ENCODE results near the gene GALNT18. TPM values are rescaled to one million over a fixed set of nuclear protein-coding genes. Genes with fewer than 3 reads are reported as not detected.

GALNT18 gene
- total RNA-seq, 2 experiments from 2014 or later = not detected

DNA sequence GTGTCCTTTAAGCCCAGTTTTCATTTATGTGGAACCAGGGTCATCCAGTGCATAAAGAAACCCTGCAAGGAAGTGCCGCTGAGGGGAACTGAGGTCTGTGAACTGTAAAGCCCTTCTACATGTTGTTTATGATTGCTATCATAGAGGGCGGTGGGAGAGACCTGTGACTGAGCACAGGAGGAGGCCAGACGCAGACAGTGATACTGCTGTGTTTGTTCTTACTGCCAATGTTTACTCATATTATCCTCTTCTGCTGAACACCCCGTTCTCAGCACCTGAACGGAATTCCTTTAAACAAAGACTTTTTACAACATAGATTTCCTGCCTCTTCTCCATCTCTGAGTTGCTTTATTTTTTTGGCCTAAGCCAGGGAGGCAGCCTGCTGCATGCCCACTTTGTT is 967 bp upstream of the GALNT18 start:
- no peaks in the 10 kb centered on the region for H4K20me1 ChIP-seq (ENCODE audit: insufficient read depth, low read length)
- no peak for TF ChIP-seq EZH2phosphoT487 (IDR thresholded peaks at IDR 0.05; ENCODE audit: borderline replicate concordance, low read depth, low read length)
- TF ChIP-seq, protein P1, sequence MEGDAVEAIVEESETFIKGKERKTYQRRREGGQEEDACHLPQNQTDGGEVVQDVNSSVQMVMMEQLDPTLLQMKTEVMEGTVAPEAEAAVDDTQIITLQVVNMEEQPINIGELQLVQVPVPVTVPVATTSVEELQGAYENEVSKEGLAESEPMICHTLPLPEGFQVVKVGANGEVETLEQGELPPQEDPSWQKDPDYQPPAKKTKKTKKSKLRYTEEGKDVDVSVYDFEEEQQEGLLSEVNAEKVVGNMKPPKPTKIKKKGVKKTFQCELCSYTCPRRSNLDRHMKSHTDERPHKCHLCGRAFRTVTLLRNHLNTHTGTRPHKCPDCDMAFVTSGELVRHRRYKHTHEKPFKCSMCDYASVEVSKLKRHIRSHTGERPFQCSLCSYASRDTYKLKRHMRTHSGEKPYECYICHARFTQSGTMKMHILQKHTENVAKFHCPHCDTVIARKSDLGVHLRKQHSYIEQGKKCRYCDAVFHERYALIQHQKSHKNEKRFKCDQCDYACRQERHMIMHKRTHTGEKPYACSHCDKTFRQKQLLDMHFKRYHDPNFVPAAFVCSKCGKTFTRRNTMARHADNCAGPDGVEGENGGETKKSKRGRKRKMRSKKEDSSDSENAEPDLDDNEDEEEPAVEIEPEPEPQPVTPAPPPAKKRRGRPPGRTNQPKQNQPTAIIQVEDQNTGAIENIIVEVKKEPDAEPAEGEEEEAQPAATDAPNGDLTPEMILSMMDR (conservative IDR thresholded peaks at IDR 0.05; ENCODE audit: low read length) = no peak
- H3K4me3 ChIP-seq (ENCODE audit: low read depth, low read length, poor library complexity, severe bottlenecking) = no peak overlapping the region
- intact Hi-C loops (cut with micrococcal nuclease; ENCODE audit: unreplicated experiment) = no loop called here
- no peaks in the 10 kb centered on the region for H3K4me1 ChIP-seq (ENCODE audit: insufficient read depth, low read length, poor library complexity, severe bottlenecking)
- H3K9me3 ChIP-seq (ENCODE audit: low read length) = no peaks in the 10 kb centered on the region
- CTCF ChIA-PET (ENCODE audit: unreplicated experiment) = no interaction called here
- H3K79me2 ChIP-seq (ENCODE audit: insufficient read depth, low read depth, low read length) = no peaks in the 10 kb centered on the region
- POLR2A ChIA-PET = no interaction called here
- no peak overlapping the region for H2AFZ ChIP-seq (ENCODE audit: low read length)
- no peak for DNase-seq (ENCODE audit: low spot score)
- no TSS peak for BruUV-seq (replicated peaks)
- no peak overlapping the region for H3K27ac ChIP-seq (ENCODE audit: low read depth, low read length, poor library complexity, severe bottlenecking)
- no peaks in the 10 kb centered on the region for H3K9me2 ChIP-seq (ENCODE audit: insufficient read depth, low read length)
- no peaks in the 10 kb centered on the region for H3K36me3 ChIP-seq (ENCODE audit: insufficient read depth, low read length)
- no peak overlapping the region for H3K4me2 ChIP-seq (ENCODE audit: low read length)

DNA sequence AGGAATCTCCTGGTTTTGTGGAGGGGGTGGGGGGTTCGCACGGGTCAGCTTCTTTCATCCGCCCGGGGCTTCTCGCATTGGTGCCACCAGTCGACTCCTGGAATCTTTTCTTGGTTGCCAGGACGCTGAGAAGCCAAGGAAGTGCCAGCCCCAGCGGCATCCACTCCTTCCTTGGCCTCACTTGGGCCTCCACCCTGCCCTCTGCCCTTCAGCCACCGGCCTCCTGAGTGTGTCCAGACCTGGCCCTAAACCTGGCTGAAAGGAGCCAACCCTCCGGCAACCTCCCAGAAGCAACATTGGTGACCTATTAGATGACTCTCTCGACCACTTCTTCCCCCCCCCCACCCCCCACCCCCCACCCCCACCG is 518 bp upstream of the GALNT18 start:
- CTCF ChIA-PET (ENCODE audit: unreplicated experiment) = no interaction called here
- Histone ChIP-seq H3K4me2 (ENCODE audit: low read length) (no peak overlapping the region), H3K79me2 (ENCODE audit: insufficient read depth, low read depth, low read length) (no peaks in the 10 kb centered on the region), H3K9me2 (ENCODE audit: insufficient read depth, low read length) (no peaks in the 10 kb centered on the region), H3K36me3 (ENCODE audit: insufficient read depth, low read length) (no peaks in the 10 kb centered on the region), H4K20me1 (ENCODE audit: insufficient read depth, low read length) (no peaks in the 10 kb centered on the region), H2AFZ (ENCODE audit: low read length) (no peak overlapping the region), H3K4me1 (ENCODE audit: insufficient read depth, low read length, poor library complexity, severe bottlenecking) (no peaks in the 10 kb centered on the region), H3K27ac (ENCODE audit: low read depth, low read length, poor library complexity, severe bottlenecking) (no peak overlapping the region), H3K4me3 (ENCODE audit: low read depth, low read length, poor library complexity, severe bottlenecking) (no peak overlapping the region), H3K9me3 (ENCODE audit: low read length) (no peaks in the 10 kb centered on the region)
- no TSS peak for BruUV-seq (replicated peaks)
- POLR2A ChIA-PET = no interaction called here
- intact Hi-C loops (cut with micrococcal nuclease; ENCODE audit: unreplicated experiment) = no loop called here
- TF ChIP-seq, protein P1 (conservative IDR thresholded peaks at IDR 0.05; ENCODE audit: low read length) = 0 out of 2 replicates have a peak, but pooled peaks have one; percentile 0
- TF ChIP-seq EZH2phosphoT487 (IDR thresholded peaks at IDR 0.05; ENCODE audit: borderline replicate concordance, low read depth, low read length) = no peak
- no peak for DNase-seq (ENCODE audit: low spot score)

DNA sequence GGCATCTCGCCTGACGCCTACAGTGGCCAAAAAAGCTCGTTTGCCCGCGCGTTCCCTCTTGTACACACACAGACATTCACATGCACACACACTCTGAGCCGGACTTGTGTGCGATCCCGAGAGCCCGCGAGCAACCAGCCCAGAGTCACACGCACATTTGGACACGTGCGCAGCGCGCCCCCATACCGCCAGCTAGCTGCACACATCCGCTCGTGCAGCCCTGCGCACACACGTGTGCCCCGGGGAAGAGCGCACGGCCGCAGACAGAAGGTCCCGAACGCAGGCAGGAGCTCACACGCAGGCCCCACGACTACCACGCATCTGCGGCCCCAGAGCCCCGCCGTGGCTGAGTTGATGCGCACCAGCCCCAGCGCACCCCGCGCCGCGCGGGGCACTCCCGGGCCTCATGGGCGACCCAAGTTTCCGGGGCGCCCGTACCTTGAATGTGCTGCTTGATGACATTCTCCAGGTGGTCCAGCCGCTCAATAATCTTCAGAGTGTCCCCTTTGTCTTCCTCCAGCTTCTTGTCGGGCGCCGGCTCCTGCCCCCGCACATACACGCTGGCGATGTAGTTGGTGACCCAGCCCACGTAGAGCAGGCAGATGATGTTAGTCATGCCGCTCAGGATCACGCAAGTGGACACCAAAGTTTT is 758 bp downstream of the GALNT18 start:
- intact Hi-C loops (cut with micrococcal nuclease; ENCODE audit: unreplicated experiment) = no loop called here
- no peak overlapping the region for H3K4me3 ChIP-seq (ENCODE audit: low read depth, low read length, poor library complexity, severe bottlenecking)
- no peaks in the 10 kb centered on the region for H4K20me1 ChIP-seq (ENCODE audit: insufficient read depth, low read length)
- H3K36me3 ChIP-seq (ENCODE audit: insufficient read depth, low read length) = no peaks in the 10 kb centered on the region
- ChIA-PET CTCF (ENCODE audit: unreplicated experiment) (no interaction called here), POLR2A (no interaction called here)
- no peak overlapping the region for H2AFZ ChIP-seq (ENCODE audit: low read length)
- no peak overlapping the region for H3K27ac ChIP-seq (ENCODE audit: low read depth, low read length, poor library complexity, severe bottlenecking)
- TF ChIP-seq EZH2phosphoT487 (IDR thresholded peaks at IDR 0.05; ENCODE audit: borderline replicate concordance, low read depth, low read length) = no peak
- TF ChIP-seq, protein P1 (conservative IDR thresholded peaks at IDR 0.05; ENCODE audit: low read length) = no peak
- DNase-seq (ENCODE audit: low spot score) = no peak
- no peaks in the 10 kb centered on the region for H3K9me2 ChIP-seq (ENCODE audit: insufficient read depth, low read length)
- no TSS peak for BruUV-seq (replicated peaks)
- no peak overlapping the region for H3K4me2 ChIP-seq (ENCODE audit: low read length)
- H3K79me2 ChIP-seq (ENCODE audit: insufficient read depth, low read depth, low read length) = no peaks in the 10 kb centered on the region
- no peaks in the 10 kb centered on the region for H3K4me1 ChIP-seq (ENCODE audit: insufficient read depth, low read length, poor library complexity, severe bottlenecking)
- H3K9me3 ChIP-seq (ENCODE audit: low read length) = no peaks in the 10 kb centered on the region

Measured in OCI-LY7 (cell line).